Measurements from ENCODE around the gene SLC25A41. TPM values are rescaled to one million over a fixed set of nuclear protein-coding genes. Genes with fewer than 3 reads are reported as not detected.
A peak's percentile ranks its signal among the peaks of the same experiment; 100 is the strongest.

SLC25A41 gene
- total RNA-seq, 2 experiments from 2014 or later, result 0.30 to 0.50 TPM

- peaks cover 27% of the 10 kb centered on the region for H3K4me1 Mint-ChIP-seq (ENCODE audit: low read depth)
- ATAC-seq (ENCODE audit: poor library complexity) (no peak), DNase-seq (peak in 1 of 14 experiments; percentile 21)
- intact Hi-C loops (cut with DNase I, micrococcal nuclease), result no loop called here
- Histone ChIP-seq H3K27me3 (ENCODE audit: control insufficient read depth in 1 of 2, insufficient read depth in 2 of 2, low read length in 2 of 2) (no peaks in the 10 kb centered on the region), H3K9me3 (ENCODE audit: control insufficient read depth in 1 of 2, insufficient read depth in 1 of 2, low read length in 2 of 2) (no peaks in the 10 kb centered on the region), H3K4me1 (ENCODE audit: insufficient read depth, low read length) (peaks cover 21% of the 10 kb centered on the region), H3K36me3 (ENCODE audit: insufficient read depth, low read length) (peaks cover 21% of the 10 kb centered on the region), H3K27ac (ENCODE audit: low read depth in 1 of 2, low read length in 2 of 2) (no peak overlapping the region), H3K4me3 (ENCODE audit: low read length) (no peak overlapping the region)
- ChIA-PET POLR2A (no interaction called here), CTCF (no interaction called here)
- TF ChIP-seq CTCF (IDR thresholded peaks at IDR 0.05), result no peak
- peak overlapping the region; percentile 36 for H3K27ac Mint-ChIP-seq
- peaks cover 42% of the 10 kb centered on the region for H3K36me3 Mint-ChIP-seq (ENCODE audit: low read depth)
- peak overlapping the region; percentile 45 for H3K4me3 Mint-ChIP-seq
- no peaks in the 10 kb centered on the region for H3K27me3 Mint-ChIP-seq
- H3K9me3 Mint-ChIP-seq, result no peaks in the 10 kb centered on the region
Observed at GRCh38 chr19:6465006-6465405, 31.4 kb upstream of the SLC25A41 start.

- H3K4me3 Mint-ChIP-seq, result peak within 1 kb of the TSS; percentile 80
- H3K4me1 Mint-ChIP-seq (ENCODE audit: low read depth), result peaks cover 30% of the 10 kb centered on the region
- Histone ChIP-seq H3K4me3 (ENCODE audit: low read length) (peak within 1 kb of the TSS; percentile 59), H3K27ac (ENCODE audit: low read depth in 1 of 2, low read length in 2 of 2) (peak within 1 kb of the TSS in 1 of 2 donors; percentile 4), H3K36me3 (ENCODE audit: insufficient read depth, low read length) (peaks cover 16% of the 10 kb centered on the region), H3K9me3 (ENCODE audit: control insufficient read depth in 1 of 2, insufficient read depth in 1 of 2, low read length in 2 of 2) (no peaks in the 10 kb centered on the region), H3K27me3 (ENCODE audit: control insufficient read depth in 1 of 2, insufficient read depth in 2 of 2, low read length in 2 of 2) (no peaks in the 10 kb centered on the region), H3K4me1 (ENCODE audit: insufficient read depth, low read length) (peaks cover 26% of the 10 kb centered on the region)
- no peaks in the 10 kb centered on the region for H3K27me3 Mint-ChIP-seq
- DNase-seq (peak; percentile 35 to 81 (median 60)), ATAC-seq (ENCODE audit: poor library complexity) (no peak)
- TF ChIP-seq CTCF (IDR thresholded peaks at IDR 0.05), result no peak
- peak within 1 kb of the TSS; percentile 70 for H3K27ac Mint-ChIP-seq
- intact Hi-C loops (cut with DNase I, micrococcal nuclease), result loop anchor here (5.0 kb wide), 3 partner anchors 38 to 398 kb away; partner anchors contain the start of genes GPR108 (in 1 of the 2), TRIP10 (in 1 of the 2) and TUBB4A (in 1 of the 2)
- no peaks in the 10 kb centered on the region for H3K9me3 Mint-ChIP-seq
- CTCF ChIA-PET, result no interaction called here
- POLR2A ChIA-PET, result interaction anchor here (1.0 kb wide), 1 partner anchor 17 kb away, joined by 10 read pairs; the partner anchor contains the start of gene DENND1C
- H3K36me3 Mint-ChIP-seq (ENCODE audit: low read depth), result peaks cover 37% of the 10 kb centered on the region
Observed at GRCh38 chr19:6464070-6464873, 30.7 kb upstream of the SLC25A41 start, which contains the start of gene CRB3. Gene CRB3 (plus strand): TSS chr19:6464271. CDS start chr19:6464702, 431 bp downstream.

- Mint-ChIP-seq H3K4me1 (ENCODE audit: low read depth) (peaks cover 31% of the 10 kb centered on the region), H3K9me3 (no peaks in the 10 kb centered on the region), H3K27me3 (no peaks in the 10 kb centered on the region), H3K4me3 (peak overlapping the region; percentile 91), H3K27ac (peak overlapping the region; percentile 86), H3K36me3 (ENCODE audit: low read depth) (peaks cover 42% of the 10 kb centered on the region)
- peak; percentile 80 for ATAC-seq (ENCODE audit: poor library complexity)
- H3K4me3 ChIP-seq (ENCODE audit: low read length), result peak overlapping the region; percentile 68
- intact Hi-C loops (cut with DNase I, micrococcal nuclease), result loop anchor here (1.0 to 5.0 kb wide), 10 partner anchors 21 to 402 kb away; partner anchors contain the start of genes DENND1C (in 2 of the 2), GPR108 (in 1 of the 2), GTF2F1 (in 1 of the 2) and TRIP10 (in 1 of the 2)
- POLR2A ChIA-PET, result interaction anchor here (0.9 to 1.3 kb wide), 4 partner anchors 10 to 35 kb away, joined by 3 to 11 read pairs (median 6); partner anchors contain the start of genes DENND1C and KHSRP
- peak; percentile 95 to 97 (median 96) for DNase-seq
- no peaks in the 10 kb centered on the region for H3K36me3 ChIP-seq (ENCODE audit: insufficient read depth, low read length)
- peak overlapping the region; percentile 44 to 89 for H3K27ac ChIP-seq (ENCODE audit: low read depth in 1 of 2, low read length in 2 of 2)
- TF ChIP-seq CTCF (IDR thresholded peaks at IDR 0.05), result peak; percentile 75
- H3K9me3 ChIP-seq (ENCODE audit: control insufficient read depth in 1 of 2, insufficient read depth in 1 of 2, low read length in 2 of 2), result peaks cover 0 to 9% of the 10 kb centered on the region in 2 experiments
- peaks cover 36% of the 10 kb centered on the region for H3K4me1 ChIP-seq (ENCODE audit: insufficient read depth, low read length)
- H3K27me3 ChIP-seq (ENCODE audit: control insufficient read depth in 1 of 2, insufficient read depth in 2 of 2, low read length in 2 of 2), result no peaks in the 10 kb centered on the region
- CTCF ChIA-PET, result no interaction called here
Observed at GRCh38 chr19:6460099-6460884, 26.7 kb upstream of the SLC25A41 start.
